Measurements from ENCODE around the gene CFAP45.
A peak's percentile ranks its signal among the peaks of the same experiment; 100 is the strongest.

Gene CFAP45

GRCh38 chr1:159943908-159944622 lies 44.1 kb upstream of the CFAP45 start:
- Histone ChIP-seq H3K36me3 (replicated peaks in 1 of 2; ENCODE audit: control insufficient read depth in 2 of 2, insufficient read depth in 2 of 2, low read length in 2 of 2) (peaks cover 0 to 5% of the 10 kb centered on the region in 2 donors), H3K4me3 (ENCODE audit: low read length in 2 of 2) (no peak overlapping the region), H3K4ac (ENCODE audit: low read length) (no peak overlapping the region), H3K79me1 (ENCODE audit: low read depth, low read length) (peaks cover 10% of the 10 kb centered on the region), H3K23ac (ENCODE audit: low read depth, low read length, poor library complexity) (peak overlapping the region; percentile 32), H3K4me2 (ENCODE audit: insufficient read depth, low read length, poor library complexity, severe bottlenecking) (peak overlapping the region; percentile 60), H3K9me3 (replicated peaks in 1 of 2; ENCODE audit: control insufficient read depth in 2 of 2, insufficient read depth in 1 of 2, low read depth in 1 of 2, low read length in 2 of 2) (no peaks in the 10 kb centered on the region), H2BK12ac (ENCODE audit: low read length) (peak overlapping the region; percentile 41), H2BK15ac (ENCODE audit: low read length) (peak overlapping the region; percentile 49), H2AK5ac (ENCODE audit: low read depth, low read length) (peak overlapping the region; percentile 66), H2BK5ac (ENCODE audit: low read length) (no peak overlapping the region), H2AFZ (ENCODE audit: low read length) (no peak overlapping the region), H4K91ac (ENCODE audit: low read depth, low read length, poor library complexity) (no peak overlapping the region), H2BK120ac (ENCODE audit: low read depth, low read length) (peak overlapping the region; percentile 33), H3K27me3 (ENCODE audit: control insufficient read depth in 3 of 3, insufficient read depth in 3 of 3, low read depth in 1 of 3, low read length in 3 of 3) (peaks cover 0 to 29% (median 0%) of the 10 kb centered on the region in 3 experiments), H3K27ac (replicated peaks; ENCODE audit: low read length) (no peak overlapping the region), H3K9ac (ENCODE audit: low read depth, low read length, poor library complexity) (peak overlapping the region; percentile 54), H4K8ac (ENCODE audit: low read depth, low read length) (no peak overlapping the region), H3K14ac (ENCODE audit: low read length) (no peak overlapping the region), H3K4me1 (ENCODE audit: control insufficient read depth in 2 of 2, insufficient read depth in 1 of 2, low read depth in 1 of 2, low read length in 2 of 2) (peaks cover 24 to 39% of the 10 kb centered on the region in 2 donors), H3K18ac (ENCODE audit: low read length) (peak overlapping the region; percentile 88)
- no CpG with 5 or more reads among the region's 9 CpGs for WGBS, 2 donors (ENCODE audit: extremely low coverage in 2 of 2, insufficient read length in 2 of 2, insufficient replicate concordance in 1 of 2)
- no peak for DNase-seq (ENCODE audit: low spot score)

- H2AK5ac ChIP-seq (ENCODE audit: low read depth, low read length), result peak overlapping the region; percentile 85
- peak overlapping the region; percentile 24 for H3K9ac ChIP-seq (ENCODE audit: low read depth, low read length, poor library complexity)
- peak overlapping the region; percentile 31 for H2BK15ac ChIP-seq (ENCODE audit: low read length)
- no peak overlapping the region for H3K4me3 ChIP-seq (ENCODE audit: low read length in 2 of 2)
- peaks cover 24 to 41% of the 10 kb centered on the region in 2 donors for H3K4me1 ChIP-seq (ENCODE audit: control insufficient read depth in 2 of 2, insufficient read depth in 1 of 2, low read depth in 1 of 2, low read length in 2 of 2)
- no peaks in the 10 kb centered on the region for H3K9me3 ChIP-seq (replicated peaks in 1 of 2; ENCODE audit: control insufficient read depth in 2 of 2, insufficient read depth in 1 of 2, low read depth in 1 of 2, low read length in 2 of 2)
- H3K27me3 ChIP-seq (ENCODE audit: control insufficient read depth in 3 of 3, insufficient read depth in 3 of 3, low read depth in 1 of 3, low read length in 3 of 3), result peaks cover 0 to 21% (median 0%) of the 10 kb centered on the region in 3 experiments
- H4K8ac ChIP-seq (ENCODE audit: low read depth, low read length), result no peak overlapping the region
- peak overlapping the region; percentile 49 for H3K23ac ChIP-seq (ENCODE audit: low read depth, low read length, poor library complexity)
- H3K79me1 ChIP-seq (ENCODE audit: low read depth, low read length), result peaks cover 10% of the 10 kb centered on the region
- DNase-seq (ENCODE audit: low spot score), result no peak
- no peak overlapping the region for H3K27ac ChIP-seq (replicated peaks; ENCODE audit: low read length)
- H2BK5ac ChIP-seq (ENCODE audit: low read length), result peak overlapping the region; percentile 62
- H3K36me3 ChIP-seq (replicated peaks in 1 of 2; ENCODE audit: control insufficient read depth in 2 of 2, insufficient read depth in 2 of 2, low read length in 2 of 2), result peaks cover 2 to 5% of the 10 kb centered on the region in 2 donors
- no peak overlapping the region for H3K18ac ChIP-seq (ENCODE audit: low read length)
- WGBS, 2 donors (ENCODE audit: extremely low coverage in 2 of 2, insufficient read length in 2 of 2, insufficient replicate concordance in 1 of 2), result no CpG with 5 or more reads among the region's 5 CpGs
- H2AFZ ChIP-seq (ENCODE audit: low read length), result no peak overlapping the region
- peak overlapping the region; percentile 31 for H2BK12ac ChIP-seq (ENCODE audit: low read length)
- H3K4me2 ChIP-seq (ENCODE audit: insufficient read depth, low read length, poor library complexity, severe bottlenecking), result no peak overlapping the region
- no peak overlapping the region for H2BK120ac ChIP-seq (ENCODE audit: low read depth, low read length)
- H3K14ac ChIP-seq (ENCODE audit: low read length), result no peak overlapping the region
- no peak overlapping the region for H4K91ac ChIP-seq (ENCODE audit: low read depth, low read length, poor library complexity)
- peak overlapping the region; percentile 23 for H3K4ac ChIP-seq (ENCODE audit: low read length)
Measured at GRCh38 chr1:159943278-159943640, 43.3 kb upstream of the CFAP45 start.

GRCh38 chr1:159942632-159943277 lies 42.8 kb upstream of the CFAP45 start:
- Histone ChIP-seq H2AK5ac (ENCODE audit: low read depth, low read length) (peak overlapping the region; percentile 85), H2BK15ac (ENCODE audit: low read length) (peak overlapping the region; percentile 31), H3K4me2 (ENCODE audit: insufficient read depth, low read length, poor library complexity, severe bottlenecking) (peak overlapping the region; percentile 21), H2BK120ac (ENCODE audit: low read depth, low read length) (no peak overlapping the region), H2BK12ac (ENCODE audit: low read length) (peak overlapping the region; percentile 63), H4K8ac (ENCODE audit: low read depth, low read length) (no peak overlapping the region), H3K9ac (ENCODE audit: low read depth, low read length, poor library complexity) (no peak overlapping the region), H3K27ac (replicated peaks; ENCODE audit: low read length) (peak overlapping the region; percentile 1), H3K4ac (ENCODE audit: low read length) (no peak overlapping the region), H2BK5ac (ENCODE audit: low read length) (peak overlapping the region; percentile 62), H3K4me1 (ENCODE audit: control insufficient read depth in 2 of 2, insufficient read depth in 1 of 2, low read depth in 1 of 2, low read length in 2 of 2) (peaks cover 24 to 46% of the 10 kb centered on the region in 2 donors), H3K18ac (ENCODE audit: low read length) (peak overlapping the region; percentile 62), H3K23ac (ENCODE audit: low read depth, low read length, poor library complexity) (no peak overlapping the region), H3K9me3 (replicated peaks in 1 of 2; ENCODE audit: control insufficient read depth in 2 of 2, insufficient read depth in 1 of 2, low read depth in 1 of 2, low read length in 2 of 2) (no peaks in the 10 kb centered on the region), H3K36me3 (replicated peaks in 1 of 2; ENCODE audit: control insufficient read depth in 2 of 2, insufficient read depth in 2 of 2, low read length in 2 of 2) (peaks cover 2 to 5% of the 10 kb centered on the region in 2 donors), H2AFZ (ENCODE audit: low read length) (no peak overlapping the region), H3K4me3 (ENCODE audit: low read length in 2 of 2) (no peak overlapping the region), H3K79me1 (ENCODE audit: low read depth, low read length) (peaks cover 10% of the 10 kb centered on the region), H3K14ac (ENCODE audit: low read length) (no peak overlapping the region), H3K27me3 (ENCODE audit: control insufficient read depth in 3 of 3, insufficient read depth in 3 of 3, low read depth in 1 of 3, low read length in 3 of 3) (peaks cover 0 to 16% (median 0%) of the 10 kb centered on the region in 3 experiments), H4K91ac (ENCODE audit: low read depth, low read length, poor library complexity) (no peak overlapping the region)
- DNase-seq (ENCODE audit: low spot score), result no peak
- no CpG with 5 or more reads among the region's 15 CpGs for WGBS, 2 donors (ENCODE audit: extremely low coverage in 2 of 2, insufficient read length in 2 of 2, insufficient replicate concordance in 1 of 2)
